ENCODE results near the gene AP4E1.

Gene AP4E1

GRCh38 chr15:51053571-51053970 lies 145.1 kb downstream of the AP4E1 start:
- no peak for DNase-seq (ENCODE audit: low spot score)
- no peak for TF ChIP-seq CTCF (IDR thresholded peaks at IDR 0.05; ENCODE audit: borderline replicate concordance, control extremely low read depth, extremely low read depth, insufficient read depth, missing control alignments)
- in situ Hi-C loops (cut with MboI; ENCODE audit: low sequenced_read_pairs, unreplicated experiment): no loop called here

- in situ Hi-C loops (cut with MboI; ENCODE audit: low sequenced_read_pairs, unreplicated experiment): no loop called here
- TF ChIP-seq CTCF (IDR thresholded peaks at IDR 0.05; ENCODE audit: borderline replicate concordance, control extremely low read depth, extremely low read depth, insufficient read depth, missing control alignments): no peak
- DNase-seq (ENCODE audit: low spot score): no peak
Measured at GRCh38 chr15:51054535-51054934, 146.1 kb downstream of the AP4E1 start.
